Endothelial cell of umbilical vein (primary cell): ENCODE results near the gene RIMBP2. TPM values are rescaled to one million over a fixed set of nuclear protein-coding genes. Genes with fewer than 3 reads are reported as not detected.
A peak's percentile ranks its signal among the peaks of the same experiment; 100 is the strongest.

Source experiments
- Bru-seq: library from RNA; stranded (reverse); fragments of 400-500 nt; gene quantifications from one replicate; lab custom pipeline; 2021; lab: Mats Ljungman, UMichigan
- BruChase-seq, 2 experiments: library from RNA; stranded (reverse); fragments of 400-500 nt; gene quantifications; one replicate each; lab custom pipeline; 2021; lab: Mats Ljungman, UMichigan
- BruUV-seq: library from RNA; stranded (reverse); fragments of 400-500 nt; replicated peaks from 2 replicates; lab custom pipeline; 2021; lab: Mats Ljungman, UMichigan
- CTCF ChIA-PET: fragments of 300-600, 350-600 bp; sonication (Branson Sonifier 250); formaldehyde crosslinking; loops from one replicate; lab custom pipeline; 2021; ENCODE audit warnings: antibody characterized with exemption, inconsistent platforms; lab: Charles Lee
- POLR2A ChIA-PET: fragments of 300-600, 350-600 bp; sonication (Branson Sonifier 250); formaldehyde crosslinking; loops from one replicate; lab custom pipeline; 2021; ENCODE audit warnings: antibody characterized with exemption, inconsistent platforms; lab: Charles Lee
- DNase-seq: peaks from one replicate; pipeline ENCODE4 v3.0.0-alpha.2; 2011; ENCODE audit warnings: low read depth, low spot score
- FAIRE-seq: peaks from 2 replicates; lab custom pipeline; 2011; peaks lifted over from hg19 to GRCh38; lab: Jason Lieb, UNC
- H2AFZ ChIP-seq: 2 replicates; pipeline ENCODE4 v1.6.0; 2012; ENCODE audit warnings: low read depth, low read length, control low read depth, inconsistent platforms
- H3K27ac ChIP-seq: 2 replicates; pipeline ENCODE4 v1.5.1; 2011; ENCODE audit warnings: low read depth, mild to moderate bottlenecking, control low read depth, low read length, moderate library complexity; ENCODE audit not compliant: insufficient read depth
- H3K27me3 ChIP-seq, 2 experiments: 2 replicates each; pipeline versions ENCODE4 v1.6.0 to v1.6.1; 2011; ENCODE audit warnings: low read length in 2 of 2, mixed read lengths in 1 of 2; ENCODE audit not compliant: control insufficient read depth in 2 of 2, insufficient read depth in 2 of 2
- H3K36me3 ChIP-seq, 2 experiments: 2 replicates in 1 of 2; 3 replicates in 1 of 2; pipeline ENCODE4 v1.5.1; 2011; ENCODE audit warnings: low read length in 2 of 2, mild to moderate bottlenecking in 1 of 2, moderate library complexity in 1 of 2; ENCODE audit not compliant: control insufficient read depth in 2 of 2, insufficient read depth in 2 of 2; ENCODE audit errors: extremely low read depth in 1 of 2
- H3K4me1 ChIP-seq: 3 replicates; pipeline ENCODE4 v1.5.1; 2011; ENCODE audit warnings: mild to moderate bottlenecking, low read length; ENCODE audit not compliant: control insufficient read depth, insufficient read depth; ENCODE audit errors: extremely low read depth
- H3K4me2 ChIP-seq: 2 replicates; pipeline ENCODE4 v1.6.1; 2011; ENCODE audit warnings: low read length, control low read depth, mixed read lengths; ENCODE audit not compliant: insufficient read depth
- H3K4me3 ChIP-seq, 3 experiments: fragments of 200-600 bp in 1 of 3; sonication (generic), shearing (Covaris generic) in 1 of 3; replicated peaks in 1 of 3; 2 replicates each; pipeline ENCODE4 v1.5.1; 2011 to 2016; ENCODE audit warnings: control low read depth in 3 of 3, low read length in 3 of 3, mild to moderate bottlenecking in 2 of 3, inconsistent platforms in 1 of 3, low read depth in 1 of 3, moderate library complexity in 1 of 3; ENCODE audit not compliant: insufficient read depth in 1 of 3
- H3K79me2 ChIP-seq: 2 replicates; pipeline ENCODE4 v1.6.0; 2012; ENCODE audit warnings: low read length, inconsistent platforms; ENCODE audit not compliant: control insufficient read depth, insufficient read depth
- H3K9ac ChIP-seq: replicated peaks from 2 replicates; pipeline ENCODE3; 2011; ENCODE audit warnings: low read length, control low read depth; ENCODE audit not compliant: insufficient read depth; ENCODE audit errors: extremely low read depth
- H3K9me1 ChIP-seq: replicated peaks from 3 replicates; pipeline ENCODE4 v1.6.0; 2011; ENCODE audit warnings: mild to moderate bottlenecking, low read length; ENCODE audit not compliant: control insufficient read depth, insufficient read depth; ENCODE audit errors: extremely low read depth
- H3K9me3 ChIP-seq: replicated peaks from 2 replicates; pipeline ENCODE4 v1.5.1; 2012; ENCODE audit warnings: low read length, inconsistent platforms; ENCODE audit not compliant: control insufficient read depth, insufficient read depth
- H4K20me1 ChIP-seq: replicated peaks from 2 replicates; pipeline ENCODE3; 2011; ENCODE audit warnings: mild to moderate bottlenecking, low read length; ENCODE audit not compliant: control insufficient read depth, insufficient read depth; ENCODE audit errors: extremely low read depth
- EZH2 ChIP-seq: IDR thresholded peaks from 2 replicates; pipeline ENCODE4 v1.6.1; 2012; ENCODE audit warnings: borderline replicate concordance, low read depth, mild to moderate bottlenecking, moderate library complexity, low read length, inconsistent platforms; ENCODE audit not compliant: severe bottlenecking
- FOS ChIP-seq: IDR thresholded peaks from 2 replicates; pipeline ENCODE4 v1.6.1; 2011; ENCODE audit warnings: mild to moderate bottlenecking, low read length, moderate library complexity, borderline replicate concordance; ENCODE audit not compliant: insufficient read depth
- GATA2 ChIP-seq: IDR thresholded peaks from 2 replicates; pipeline ENCODE4 v1.7.0; 2011; ENCODE audit warnings: low read depth, mild to moderate bottlenecking, moderate library complexity, mixed read lengths, low read length; ENCODE audit not compliant: insufficient read length, insufficient read depth
- JUN ChIP-seq: IDR thresholded peaks from 2 replicates; pipeline ENCODE4 v1.6.1; 2011; ENCODE audit warnings: borderline replicate concordance, low read depth; ENCODE audit not compliant: insufficient read length, insufficient read depth
- MYC ChIP-seq: IDR thresholded peaks from one replicate; pipeline ENCODE4 v1.6.1; 2011; ENCODE audit warnings: mild to moderate bottlenecking, low read depth, low read length
- POLR2A ChIP-seq: IDR thresholded peaks from 2 replicates; pipeline ENCODE4 v1.6.1; 2012; ENCODE audit warnings: low read depth, mild to moderate bottlenecking, control low read depth, low read length
- POLR2AphosphoS5 ChIP-seq: IDR thresholded peaks from 2 replicates; pipeline ENCODE4 v1.6.1; 2012; ENCODE audit warnings: low read depth, mild to moderate bottlenecking, control low read depth, low read length, moderate library complexity; ENCODE audit not compliant: insufficient read depth
- dilution Hi-C: fragments of 300-500 bp; cut with MboI; formaldehyde crosslinking; loops from one replicate; pipeline ENCODE4 v1.15.0; 2019; ENCODE audit warnings: low sequenced_read_pairs; ENCODE audit not compliant: extremely low pct_ligation_motif_present
- intact Hi-C: fragments of 100-400 bp; cut with micrococcal nuclease; formaldehyde crosslinking; loops from one replicate; pipeline ENCODE4 v1.10.0; 2022
- long read RNA-seq: library from polyadenylated mRNA; stranded (forward); transcript quantifications from one replicate; pipeline ENCODE4 v2.0.0, GENCODE V29; 2021
- polyA minus RNA-seq, 3 experiments: library from RNA; depleted of rRNA, polyadenylated mRNA; stranded (reverse); fragments of >200 nt; gene quantifications; 1 replicate in 1 of 3; 2 replicates in 2 of 3; pipeline ENCODE4 v1.2.3, GENCODE V29; 2011
- polyA plus RNA-seq, 4 experiments: library from polyadenylated mRNA; depleted of rRNA in 3 of 4; stranded (reverse) in 3 of 4; unstranded in 1 of 4; fragments of >200 nt; gene quantifications; 2 replicates each; pipeline versions ENCODE4 v1.2.1 to v1.2.3, GENCODE V29; 2011 to 2012; ENCODE audit warnings: missing spikeins in 1 of 4
- total RNA-seq: library from RNA; stranded (reverse); gene quantifications from 2 replicates; pipeline ENCODE4 v1.2.3, GENCODE V29; 2021
- TF ChIP-seq, protein P1 (sequence below), 2 donors: IDR thresholded peaks; 1 replicate in 1 of 2; 2 replicates in 1 of 2; pipeline ENCODE4 v1.5.1; 2011; ENCODE audit warnings: low read length in 2 of 2, mild to moderate bottlenecking in 2 of 2, moderate library complexity in 2 of 2, control low read depth in 1 of 2, inconsistent platforms in 1 of 2, low read depth in 1 of 2; ENCODE audit not compliant: insufficient read depth in 1 of 2; ENCODE audit errors: extremely low read depth in 1 of 2
- TF ChIP-seq, protein P2 (sequence below): IDR thresholded peaks from 2 replicates; pipeline ENCODE4 v1.6.1; 2011; ENCODE audit not compliant: insufficient read depth, insufficient read length

The RIMBP2 gene, protein sequence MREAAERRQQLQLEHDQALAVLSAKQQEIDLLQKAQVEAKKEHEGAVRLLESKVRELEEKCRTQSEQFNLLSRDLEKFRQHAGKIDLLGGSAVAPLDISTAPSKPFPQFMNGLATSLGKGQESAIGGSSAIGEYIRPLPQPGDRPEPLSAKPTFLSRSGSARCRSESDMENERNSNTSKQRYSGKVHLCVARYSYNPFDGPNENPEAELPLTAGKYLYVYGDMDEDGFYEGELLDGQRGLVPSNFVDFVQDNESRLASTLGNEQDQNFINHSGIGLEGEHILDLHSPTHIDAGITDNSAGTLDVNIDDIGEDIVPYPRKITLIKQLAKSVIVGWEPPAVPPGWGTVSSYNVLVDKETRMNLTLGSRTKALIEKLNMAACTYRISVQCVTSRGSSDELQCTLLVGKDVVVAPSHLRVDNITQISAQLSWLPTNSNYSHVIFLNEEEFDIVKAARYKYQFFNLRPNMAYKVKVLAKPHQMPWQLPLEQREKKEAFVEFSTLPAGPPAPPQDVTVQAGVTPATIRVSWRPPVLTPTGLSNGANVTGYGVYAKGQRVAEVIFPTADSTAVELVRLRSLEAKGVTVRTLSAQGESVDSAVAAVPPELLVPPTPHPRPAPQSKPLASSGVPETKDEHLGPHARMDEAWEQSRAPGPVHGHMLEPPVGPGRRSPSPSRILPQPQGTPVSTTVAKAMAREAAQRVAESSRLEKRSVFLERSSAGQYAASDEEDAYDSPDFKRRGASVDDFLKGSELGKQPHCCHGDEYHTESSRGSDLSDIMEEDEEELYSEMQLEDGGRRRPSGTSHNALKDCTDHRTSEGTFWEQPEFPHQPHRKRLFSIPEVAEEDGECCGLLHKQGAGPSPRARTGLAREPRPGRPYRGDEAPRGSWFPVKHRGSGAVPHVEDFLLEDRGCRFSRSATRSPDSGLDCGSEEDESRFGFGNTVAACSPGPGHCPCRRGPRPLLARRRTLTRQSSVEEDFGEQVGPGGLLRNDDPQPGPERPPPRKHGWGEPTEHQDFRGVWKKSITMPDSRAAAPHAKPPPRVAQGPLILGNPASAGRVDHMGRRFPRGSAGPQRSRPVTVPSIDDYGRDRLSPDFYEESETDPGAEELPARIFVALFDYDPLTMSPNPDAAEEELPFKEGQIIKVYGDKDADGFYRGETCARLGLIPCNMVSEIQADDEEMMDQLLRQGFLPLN (N-terminal part only)
- not detected in 2 replicates for total RNA-seq
- 0.04 TPM in 1 of 2 replicates, not detected in the other for polyA plus RNA-seq
- polyA plus RNA-seq (2011; cell fraction: cytosol; rRNA removed): not detected in 2 replicates
- polyA plus RNA-seq (2011; cell fraction: nucleus; rRNA removed): not detected in 2 replicates
- not detected in 2 replicates for polyA plus RNA-seq (2012)
- not detected in 2 replicates for polyA minus RNA-seq
- not detected for polyA minus RNA-seq (2011; cell fraction: cytosol; rRNA and poly(A)+ RNA removed)
- not detected in 2 replicates for polyA minus RNA-seq (2011; cell fraction: nucleus; rRNA and poly(A)+ RNA removed)
- Bru-seq, nascent RNA: percentile 1 among the genes with signal in this experiment
- percentile 1 among the genes with signal in this experiment for BruChase-seq, experiment 1, labeled RNA remaining after a 6-hour chase
- BruChase-seq, experiment 2, labeled RNA remaining after a 2-hour chase: percentile 2 among the genes with signal in this experiment
- long read RNA-seq: 0 reads

DNA sequence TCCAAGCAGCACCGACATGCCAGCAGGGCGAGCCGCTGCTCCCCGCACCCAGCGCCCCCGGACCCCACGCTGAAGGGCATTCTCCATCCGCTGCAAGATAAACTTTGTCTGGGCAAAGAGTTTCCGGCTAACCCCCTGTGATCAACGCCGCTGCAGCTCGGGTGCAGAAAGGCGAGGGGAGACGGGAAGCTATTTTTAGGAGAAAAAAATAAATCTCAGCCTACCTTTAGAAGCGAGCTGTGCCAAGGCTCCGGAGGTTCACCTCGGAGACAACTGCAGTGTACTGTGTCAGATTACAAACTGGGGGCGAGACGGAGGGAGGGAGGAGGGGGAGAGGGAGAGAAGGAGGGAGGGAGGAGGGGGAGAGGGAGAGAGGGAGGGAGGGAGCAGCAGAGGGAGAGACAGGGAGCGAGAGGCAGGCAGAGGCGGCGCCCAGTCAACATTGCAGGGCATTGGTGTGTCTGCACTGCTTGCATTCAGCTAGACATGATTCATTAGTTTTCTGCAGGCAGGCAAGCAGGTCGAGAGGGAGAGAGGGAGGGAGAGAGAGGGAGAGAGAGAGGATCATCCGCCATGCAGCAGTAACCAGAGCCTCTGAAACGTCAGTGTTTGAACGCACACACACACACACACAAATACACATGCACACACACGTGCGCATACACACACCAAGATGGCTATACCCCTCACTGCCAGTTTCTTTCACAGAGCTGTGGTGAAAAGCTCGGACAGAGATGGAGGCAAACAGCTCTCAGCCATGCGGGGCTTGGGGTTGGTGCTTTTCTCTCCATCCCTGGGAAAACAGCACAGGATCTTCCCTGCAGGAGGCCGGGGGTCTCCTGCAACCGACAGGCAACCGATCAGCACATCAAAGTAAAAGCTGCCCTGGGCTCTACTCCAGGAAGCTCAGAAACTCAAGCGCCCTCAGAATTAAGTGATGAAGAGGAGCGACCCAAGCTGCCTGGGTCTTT lies at the start of gene RIMBP2:
Gene RIMBP2 (minus strand): TSS at position 302 of the 971 bp plus-strand sequence. CDS start 237,286 bp downstream, outside the sequence.
- Histone ChIP-seq H3K9me1 (no peaks in the 10 kb centered on the region), H3K4me1 (no peaks in the 10 kb centered on the region), H3K27ac (no peak within 1 kb of the TSS), H4K20me1 (no peaks in the 10 kb centered on the region), H3K4me3 (no peak within 1 kb of the TSS), H3K4me2 (no peak within 1 kb of the TSS), H3K9ac (no peak within 1 kb of the TSS), H2AFZ (no peak within 1 kb of the TSS), H3K79me2 (no peaks in the 10 kb centered on the region), H3K9me3 (no peaks in the 10 kb centered on the region), H3K27me3 (no peaks in the 10 kb centered on the region), H3K36me3 (no peaks in the 10 kb centered on the region)
- CTCF ChIA-PET: no interaction called here
- intact Hi-C loops: no loop called here
- dilution Hi-C loops: no loop called here
- FAIRE-seq (no peak), DNase-seq (no peak)
- BruUV-seq: no TSS peak
- POLR2A ChIA-PET: no interaction called here
- TF ChIP-seq JUN (no peak), EZH2 (no peak), POLR2A (no peak), POLR2AphosphoS5 (no peak), GATA2 (no peak), FOS (no peak), MYC (no peak)
- TF ChIP-seq, protein P1, sequence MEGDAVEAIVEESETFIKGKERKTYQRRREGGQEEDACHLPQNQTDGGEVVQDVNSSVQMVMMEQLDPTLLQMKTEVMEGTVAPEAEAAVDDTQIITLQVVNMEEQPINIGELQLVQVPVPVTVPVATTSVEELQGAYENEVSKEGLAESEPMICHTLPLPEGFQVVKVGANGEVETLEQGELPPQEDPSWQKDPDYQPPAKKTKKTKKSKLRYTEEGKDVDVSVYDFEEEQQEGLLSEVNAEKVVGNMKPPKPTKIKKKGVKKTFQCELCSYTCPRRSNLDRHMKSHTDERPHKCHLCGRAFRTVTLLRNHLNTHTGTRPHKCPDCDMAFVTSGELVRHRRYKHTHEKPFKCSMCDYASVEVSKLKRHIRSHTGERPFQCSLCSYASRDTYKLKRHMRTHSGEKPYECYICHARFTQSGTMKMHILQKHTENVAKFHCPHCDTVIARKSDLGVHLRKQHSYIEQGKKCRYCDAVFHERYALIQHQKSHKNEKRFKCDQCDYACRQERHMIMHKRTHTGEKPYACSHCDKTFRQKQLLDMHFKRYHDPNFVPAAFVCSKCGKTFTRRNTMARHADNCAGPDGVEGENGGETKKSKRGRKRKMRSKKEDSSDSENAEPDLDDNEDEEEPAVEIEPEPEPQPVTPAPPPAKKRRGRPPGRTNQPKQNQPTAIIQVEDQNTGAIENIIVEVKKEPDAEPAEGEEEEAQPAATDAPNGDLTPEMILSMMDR (IDR thresholded peaks at IDR 0.05; ENCODE audit: extremely low read depth in 1 of 2, insufficient read depth in 1 of 2, low read depth in 1 of 2, low read length in 2 of 2): no peak
- TF ChIP-seq, protein P2, sequence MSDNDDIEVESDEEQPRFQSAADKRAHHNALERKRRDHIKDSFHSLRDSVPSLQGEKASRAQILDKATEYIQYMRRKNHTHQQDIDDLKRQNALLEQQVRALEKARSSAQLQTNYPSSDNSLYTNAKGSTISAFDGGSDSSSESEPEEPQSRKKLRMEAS: no peak
